GM23248 (cell line): Measurements from ENCODE around the gene FAM149B1. TPM values are rescaled to one million over a fixed set of nuclear protein-coding genes. Genes with fewer than 3 reads are reported as not detected.

Source experiments
- DNase-seq: peaks from one replicate; pipeline ENCODE4 v3.0.0-alpha.2; 2015
- H2AFZ ChIP-seq: fragments of 200-600 bp; sonication (generic); 2 replicates; pipeline ENCODE4 v1.6.1; 2016; ENCODE audit warnings: antibody characterized with exemption
- H3F3A ChIP-seq: fragments of 200-600 bp; sonication (generic); 2 replicates; pipeline ENCODE4 v1.6.1; 2016; ENCODE audit warnings: mild to moderate bottlenecking, antibody characterized with exemption, mixed run types; ENCODE audit not compliant: insufficient read depth
- H3K27ac ChIP-seq: fragments of 200-600 bp; sonication (generic); 2 replicates; pipeline ENCODE4 v1.5.1; 2016; ENCODE audit warnings: mild to moderate bottlenecking
- H3K27me3 ChIP-seq: fragments of 200-600 bp; sonication (generic); replicated peaks from 2 replicates; pipeline ENCODE4 v1.6.1; 2016; ENCODE audit warnings: mild to moderate bottlenecking; ENCODE audit not compliant: insufficient read depth
- H3K36me3 ChIP-seq: fragments of 200-600 bp; sonication (generic); 2 replicates; pipeline ENCODE4 v1.6.1; 2016; ENCODE audit warnings: low read depth, mild to moderate bottlenecking
- H3K4me1 ChIP-seq: fragments of 200-600 bp; sonication (generic); 2 replicates; pipeline ENCODE4 v1.6.1; 2016; ENCODE audit warnings: mild to moderate bottlenecking; ENCODE audit not compliant: insufficient read depth
- H3K4me2 ChIP-seq: fragments of 200-600 bp; sonication (generic); one replicate; pipeline ENCODE4 v1.6.1; 2016; ENCODE audit warnings: mild to moderate bottlenecking; ENCODE audit not compliant: unreplicated experiment
- H3K4me3 ChIP-seq: fragments of 200-600 bp; sonication (generic); 2 replicates; pipeline ENCODE4 v1.5.1; 2016; ENCODE audit warnings: mild to moderate bottlenecking
- H3K79me2 ChIP-seq: fragments of 200-600 bp; sonication (generic); 2 replicates; pipeline ENCODE4 v1.6.1; 2016; ENCODE audit warnings: mild to moderate bottlenecking; ENCODE audit not compliant: insufficient read depth
- H3K9ac ChIP-seq: fragments of 200-600 bp; sonication (generic); 2 replicates; pipeline ENCODE4 v1.6.1; 2016; ENCODE audit warnings: mild to moderate bottlenecking
- H3K9me2 ChIP-seq: fragments of 200-600 bp; sonication (generic); 2 replicates; pipeline ENCODE4 v1.6.1; 2016; ENCODE audit warnings: mixed run types, mild to moderate bottlenecking, moderate library complexity; ENCODE audit not compliant: insufficient read depth
- H3K9me3 ChIP-seq: fragments of 200-600 bp; sonication (generic); one replicate; pipeline ENCODE4 v1.6.1; 2017; ENCODE audit warnings: low read depth
- H4K20me1 ChIP-seq: fragments of 200-600 bp; sonication (generic); 2 replicates; pipeline ENCODE4 v1.6.0; 2016; ENCODE audit not compliant: insufficient read depth
- EZH2 ChIP-seq: fragments of 200-600 bp; sonication (generic); IDR thresholded peaks from 2 replicates; pipeline ENCODE4 v1.6.1; 2018; ENCODE audit warnings: antibody characterized with exemption, mild to moderate bottlenecking; ENCODE audit not compliant: insufficient read depth, poor library complexity, severe bottlenecking
- EZH2phosphoT487 ChIP-seq: fragments of 200-600 bp; sonication (generic); IDR thresholded peaks from 2 replicates; pipeline ENCODE4 v1.6.1; 2018; ENCODE audit warnings: antibody characterized with exemption, moderate library complexity, mild to moderate bottlenecking, low read depth; ENCODE audit not compliant: insufficient read depth
- WGBS, 2 experiments: methylation state at CpG; one replicate each; pipeline ENCODE4 v1.1.6; 2015 to 2017; ENCODE audit warnings: low lambda C conversion rate in 2 of 2, low coverage in 1 of 2; ENCODE audit errors: missing lambda C conversion rate in 2 of 2; 5-methylcytosine and 5-hydroxymethylcytosine counted together
- in situ Hi-C: fragments of 300-500 bp; cut with MboI; formaldehyde crosslinking; loops from 2 replicates; pipeline ENCODE4 v1.15.0; 2020
- polyA plus RNA-seq: library from polyadenylated mRNA; unstranded; fragments of >200 nt; fragmentation: Nextera tagmentation; extraction: Ambion mirVana; gene quantifications from 2 replicates; pipeline ENCODE4 v1.2.1, GENCODE V29; 2016
- total RNA-seq: library from RNA; depleted of rRNA; stranded (reverse); fragments of >200 nt; shearing (Covaris generic); gene quantifications from 2 replicates; pipeline ENCODE4 v1.2.3, GENCODE V29; 2014

Gene FAM149B1
- total and polyA plus RNA-seq, 2 experiments from 2014 or later, result 7.4 to 23.3 TPM

- no peaks in the 10 kb centered on the region for H4K20me1 ChIP-seq
- TF ChIP-seq EZH2, result no peak
- no peak overlapping the region for H3K9ac ChIP-seq
- peak overlapping the region; percentile 12; the same call in 1 of the 2 replicates for H3K27ac ChIP-seq
- no peak overlapping the region for H3K4me3 ChIP-seq
- no peaks in the 10 kb centered on the region for H3K27me3 ChIP-seq
- H3K9me2 ChIP-seq, result no peaks in the 10 kb centered on the region
- in situ Hi-C loops, result no loop called here
- H3K79me2 ChIP-seq, result no peaks in the 10 kb centered on the region; the same call in 1 of the 2 replicates
- WGBS, 2 experiments, result 60 to 77% methylated on average over 1 of the region's 1 CpG
- H3K36me3 ChIP-seq, result 0 out of 2 replicates have a peak, but pooled peaks cover 6% of the 10 kb centered on the region
- H2AFZ ChIP-seq, result 0 out of 2 replicates have a peak overlapping the region, but pooled peaks have one; percentile 3
- peaks cover 8% of the 10 kb centered on the region; the same call in 1 of the 2 replicates for H3K4me1 ChIP-seq
- DNase-seq, result peak; percentile 66
- H3K4me2 ChIP-seq, result no peak overlapping the region
- no peaks in the 10 kb centered on the region for H3K9me3 ChIP-seq
- 0 out of 2 replicates have a peak, but pooled peaks cover 4% of the 10 kb centered on the region for H3F3A ChIP-seq
Measured at GRCh38 chr10:73209705-73210104, 41.8 kb downstream of the FAM149B1 start.

- Histone ChIP-seq H3K4me2 (no peak overlapping the region), H3K9me3 (no peaks in the 10 kb centered on the region), H2AFZ (no peak overlapping the region), H3K27me3 (no peaks in the 10 kb centered on the region), H3K79me2 (no peaks in the 10 kb centered on the region; the same call in 1 of the 2 replicates), H3K9ac (no peak overlapping the region), H3F3A (0 out of 2 replicates have a peak, but pooled peaks cover 4% of the 10 kb centered on the region), H3K9me2 (no peaks in the 10 kb centered on the region), H4K20me1 (no peaks in the 10 kb centered on the region), H3K4me3 (no peak overlapping the region), H3K4me1 (peaks cover 8% of the 10 kb centered on the region; the same call in 1 of the 2 replicates), H3K36me3 (0 out of 2 replicates have a peak, but pooled peaks cover 6% of the 10 kb centered on the region), H3K27ac (no peak overlapping the region)
- in situ Hi-C loops, result no loop called here
- WGBS, 2 experiments, result 93 to 100% methylated on average over 3 of the region's 3 CpGs
- no peak for DNase-seq
- TF ChIP-seq EZH2 (no peak), EZH2phosphoT487 (no peak)
Measured at GRCh38 chr10:73210395-73211105, 42.6 kb downstream of the FAM149B1 start.

- Histone ChIP-seq H3K9me3 (no peaks in the 10 kb centered on the region), H3F3A (0 out of 2 replicates have a peak, but pooled peaks cover 4% of the 10 kb centered on the region), H3K4me1 (peaks cover 8% of the 10 kb centered on the region; the same call in 1 of the 2 replicates), H3K27me3 (no peaks in the 10 kb centered on the region), H3K36me3 (peaks cover 8% of the 10 kb centered on the region; the same call in 1 of the 2 replicates), H3K4me3 (no peak overlapping the region), H2AFZ (no peak overlapping the region), H4K20me1 (no peaks in the 10 kb centered on the region), H3K9me2 (no peaks in the 10 kb centered on the region), H3K9ac (no peak overlapping the region), H3K79me2 (no peaks in the 10 kb centered on the region; the same call in 1 of the 2 replicates), H3K4me2 (no peak overlapping the region), H3K27ac (no peak overlapping the region)
- TF ChIP-seq EZH2, result no peak
- no peak for TF ChIP-seq EZH2phosphoT487
- DNase-seq, result no peak
- in situ Hi-C loops, result no loop called here
- WGBS, 2 experiments, result 77 to 88% methylated on average over 4 of the region's 4 CpGs
Measured at GRCh38 chr10:73211106-73211811, 43.3 kb downstream of the FAM149B1 start.

GRCh38 chr10:73215749-73216148 lies 47.8 kb downstream of the FAM149B1 start:
- Histone ChIP-seq H4K20me1 (no peaks in the 10 kb centered on the region), H3K4me1 (peaks cover 5% of the 10 kb centered on the region; the same call in 1 of the 2 replicates), H3F3A (no peaks in the 10 kb centered on the region), H3K27ac (no peak overlapping the region), H3K36me3 (peaks cover 21% of the 10 kb centered on the region; the same call in 1 of the 2 replicates), H3K9ac (no peak overlapping the region), H3K4me3 (no peak overlapping the region), H3K9me3 (no peaks in the 10 kb centered on the region), H3K79me2 (no peaks in the 10 kb centered on the region; the same call in 1 of the 2 replicates), H3K4me2 (no peak overlapping the region), H3K9me2 (no peaks in the 10 kb centered on the region), H2AFZ (no peak overlapping the region), H3K27me3 (no peaks in the 10 kb centered on the region)
- DNase-seq, result no peak
- no peak for TF ChIP-seq EZH2
- TF ChIP-seq EZH2phosphoT487, result no peak
- 100% methylated on average over 1 of the region's 1 CpG for WGBS, 2 experiments
- in situ Hi-C loops, result no loop called here
